Measurements from ENCODE around the gene BCL2A1. TPM values are rescaled to one million over a fixed set of nuclear protein-coding genes. Genes with fewer than 3 reads are reported as not detected.

The BCL2A1 gene
- total RNA-seq, 2 donors from 2014 or later: 7.5 TPM; not detected in 1

GRCh38 chr15:79952329-79952728 lies 18.7 kb downstream of the BCL2A1 start:
- no peak for TF ChIP-seq CTCF (IDR thresholded peaks at IDR 0.05)
- ATAC-seq (ENCODE audit: insufficient number of reproducible peaks, low FRiP score, low read depth): no peak
- H3K27ac ChIP-seq: no peak overlapping the region
- H3K27me3 ChIP-seq (replicated peaks; ENCODE audit: insufficient read depth): no peaks in the 10 kb centered on the region
- no peak overlapping the region for H3K4me3 ChIP-seq
- DNase-seq (ENCODE audit: low spot score): no peak
- H3K4me1 ChIP-seq (ENCODE audit: control insufficient read depth in 1 of 2, low read depth in 2 of 2): no peaks in the 10 kb centered on the region
- H3K9me3 ChIP-seq: no peaks in the 10 kb centered on the region
- H3K36me3 ChIP-seq: no peaks in the 10 kb centered on the region

- Histone ChIP-seq H3K4me1 (ENCODE audit: control insufficient read depth in 1 of 2, low read depth in 2 of 2) (no peaks in the 10 kb centered on the region), H3K9me3 (no peaks in the 10 kb centered on the region), H3K36me3 (no peaks in the 10 kb centered on the region), H3K27me3 (replicated peaks; ENCODE audit: insufficient read depth) (no peaks in the 10 kb centered on the region), H3K27ac (no peak overlapping the region), H3K4me3 (no peak overlapping the region)
- TF ChIP-seq CTCF (IDR thresholded peaks at IDR 0.05): no peak
- DNase-seq (ENCODE audit: low spot score) (no peak), ATAC-seq (ENCODE audit: insufficient number of reproducible peaks, low FRiP score, low read depth) (no peak)
Measured at GRCh38 chr15:79950247-79950646, 20.7 kb downstream of the BCL2A1 start.

GRCh38 chr15:79948761-79949160 lies 22.2 kb downstream of the BCL2A1 start:
- H3K9me3 ChIP-seq: no peaks in the 10 kb centered on the region

GRCh38 chr15:79948095-79948695 lies 22.8 kb downstream of the BCL2A1 start:
- no peaks in the 10 kb centered on the region for H3K27me3 ChIP-seq (replicated peaks; ENCODE audit: insufficient read depth)
- H3K36me3 ChIP-seq: no peaks in the 10 kb centered on the region
- no peak for TF ChIP-seq CTCF (IDR thresholded peaks at IDR 0.05)
- no peaks in the 10 kb centered on the region for H3K9me3 ChIP-seq
- ATAC-seq (ENCODE audit: insufficient number of reproducible peaks, low FRiP score, low read depth) (no peak), DNase-seq (ENCODE audit: low spot score) (no peak)
- H3K4me3 ChIP-seq: no peak overlapping the region
- no peak overlapping the region for H3K27ac ChIP-seq
- no peaks in the 10 kb centered on the region for H3K4me1 ChIP-seq (ENCODE audit: control insufficient read depth in 1 of 2, low read depth in 2 of 2)

More at GRCh38 chr15:79948761-79949160, 22.2 kb downstream of the BCL2A1 start:
- H3K4me1 ChIP-seq (ENCODE audit: control insufficient read depth in 1 of 2, low read depth in 2 of 2): no peaks in the 10 kb centered on the region
- H3K27ac ChIP-seq: no peak overlapping the region
- no peaks in the 10 kb centered on the region for H3K27me3 ChIP-seq (replicated peaks; ENCODE audit: insufficient read depth)
- H3K4me3 ChIP-seq: no peak overlapping the region
- no peak for DNase-seq (ENCODE audit: low spot score)
- ATAC-seq (ENCODE audit: insufficient number of reproducible peaks, low FRiP score, low read depth): no peak
- TF ChIP-seq CTCF (IDR thresholded peaks at IDR 0.05): no peak
- no peaks in the 10 kb centered on the region for H3K36me3 ChIP-seq

- DNase-seq (ENCODE audit: low spot score) (no peak), ATAC-seq (ENCODE audit: insufficient number of reproducible peaks, low FRiP score, low read depth) (no peak)
- no peaks in the 10 kb centered on the region for H3K36me3 ChIP-seq
- no peaks in the 10 kb centered on the region for H3K27me3 ChIP-seq (replicated peaks; ENCODE audit: insufficient read depth)
- no peaks in the 10 kb centered on the region for H3K4me1 ChIP-seq (ENCODE audit: control insufficient read depth in 1 of 2, low read depth in 2 of 2)
- H3K9me3 ChIP-seq: no peaks in the 10 kb centered on the region
- TF ChIP-seq CTCF (IDR thresholded peaks at IDR 0.05): no peak
- no peak overlapping the region for H3K27ac ChIP-seq
- no peak overlapping the region for H3K4me3 ChIP-seq
Measured at GRCh38 chr15:79947009-79947408, 24.0 kb downstream of the BCL2A1 start.
